Hematopoietic multipotent progenitor cell treated with erythropoietin and hydrocortisone succinate and interleukin-3 and kit ligand, for 4 days (in vitro differentiated cells): Measurements from ENCODE around the gene CRELD2.
A peak's percentile ranks its signal among the peaks of the same experiment; 100 is the strongest.

Source experiments
- DNase-seq: peaks from one replicate; pipeline ENCODE4 v3.0.0-alpha.2; 2015

The CRELD2 gene

DNA sequence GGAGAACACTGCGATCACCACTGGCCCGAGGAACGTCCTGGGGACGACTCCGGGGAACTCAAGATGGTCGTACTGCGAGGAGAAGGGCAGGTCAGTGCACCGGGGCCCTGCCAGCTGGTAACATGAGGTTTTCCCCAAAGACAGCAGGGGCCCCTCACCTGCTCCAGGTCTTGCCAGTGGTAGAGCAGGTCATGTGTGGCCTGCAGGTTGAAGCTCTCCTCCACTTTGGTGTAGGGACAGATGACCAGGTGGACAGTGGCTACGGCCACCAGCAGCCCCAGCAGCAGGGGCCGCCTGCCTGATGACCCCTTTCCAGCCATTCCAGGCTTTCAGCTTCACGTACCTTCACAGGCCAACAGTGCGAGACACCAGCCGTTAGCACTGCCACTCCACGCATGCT, 5.0 kb upstream of the CRELD2 start:
- no peak for DNase-seq

DNA sequence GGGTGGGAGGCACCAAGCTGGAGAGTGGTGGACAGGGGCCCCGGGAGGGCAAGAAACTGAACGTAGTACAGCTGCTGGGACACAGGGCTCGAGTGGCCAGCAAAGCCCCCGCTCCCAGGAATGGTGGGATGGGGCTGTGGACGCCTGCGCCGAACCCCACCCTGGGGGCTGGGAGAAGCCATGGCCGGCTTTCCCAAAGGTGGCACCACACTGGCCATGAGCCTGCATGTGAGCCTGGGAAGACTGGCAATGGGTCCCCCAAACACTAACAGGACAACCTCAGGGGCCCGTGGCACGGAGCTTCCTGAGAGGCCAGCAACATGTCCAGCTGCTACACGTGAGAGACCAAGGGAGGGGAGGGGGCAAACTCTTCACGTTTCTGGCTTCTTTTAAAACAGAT, 4.2 kb upstream of the CRELD2 start:
- DNase-seq, result no peak

DNA sequence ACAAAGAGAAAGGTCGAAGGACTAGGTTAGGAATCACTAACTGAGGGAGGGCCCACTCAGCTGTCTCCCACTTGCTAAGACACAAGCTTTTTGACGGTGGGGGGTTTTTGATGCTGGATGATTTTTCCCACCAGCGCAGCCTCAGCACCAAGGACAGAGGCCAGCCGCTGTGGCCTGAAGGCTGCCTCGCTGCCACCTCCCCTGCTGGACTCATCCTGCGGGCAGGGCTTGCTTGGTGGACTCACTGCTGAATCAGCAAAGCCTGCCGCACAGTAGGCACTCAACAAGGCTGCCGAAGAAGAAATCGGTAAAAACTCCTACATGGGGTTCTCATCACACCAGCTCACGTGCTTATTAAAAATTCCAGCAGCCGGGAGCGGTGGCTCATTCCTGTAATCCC, 2.8 kb upstream of the CRELD2 start:
- DNase-seq, result no peak

DNA sequence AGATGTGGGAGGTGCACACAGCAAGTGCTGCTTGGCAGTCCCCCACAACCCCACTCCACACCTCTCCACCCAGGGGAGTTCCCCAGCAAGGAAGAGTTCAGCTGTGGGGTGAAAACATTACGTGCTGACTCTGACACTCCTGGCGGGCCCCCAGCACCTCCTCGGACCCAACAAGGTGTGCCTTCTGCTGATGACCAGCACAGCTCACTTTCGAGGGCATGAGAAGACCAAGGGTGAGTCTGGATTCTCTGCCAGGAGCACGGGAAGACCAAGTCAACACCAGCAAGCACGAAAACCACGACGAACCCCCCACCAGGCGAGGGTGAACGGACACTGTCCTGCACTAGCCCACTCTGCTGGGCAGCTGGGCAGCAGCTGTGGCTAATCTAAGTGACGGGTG, 1.6 kb upstream of the CRELD2 start:
- no peak for DNase-seq

DNA sequence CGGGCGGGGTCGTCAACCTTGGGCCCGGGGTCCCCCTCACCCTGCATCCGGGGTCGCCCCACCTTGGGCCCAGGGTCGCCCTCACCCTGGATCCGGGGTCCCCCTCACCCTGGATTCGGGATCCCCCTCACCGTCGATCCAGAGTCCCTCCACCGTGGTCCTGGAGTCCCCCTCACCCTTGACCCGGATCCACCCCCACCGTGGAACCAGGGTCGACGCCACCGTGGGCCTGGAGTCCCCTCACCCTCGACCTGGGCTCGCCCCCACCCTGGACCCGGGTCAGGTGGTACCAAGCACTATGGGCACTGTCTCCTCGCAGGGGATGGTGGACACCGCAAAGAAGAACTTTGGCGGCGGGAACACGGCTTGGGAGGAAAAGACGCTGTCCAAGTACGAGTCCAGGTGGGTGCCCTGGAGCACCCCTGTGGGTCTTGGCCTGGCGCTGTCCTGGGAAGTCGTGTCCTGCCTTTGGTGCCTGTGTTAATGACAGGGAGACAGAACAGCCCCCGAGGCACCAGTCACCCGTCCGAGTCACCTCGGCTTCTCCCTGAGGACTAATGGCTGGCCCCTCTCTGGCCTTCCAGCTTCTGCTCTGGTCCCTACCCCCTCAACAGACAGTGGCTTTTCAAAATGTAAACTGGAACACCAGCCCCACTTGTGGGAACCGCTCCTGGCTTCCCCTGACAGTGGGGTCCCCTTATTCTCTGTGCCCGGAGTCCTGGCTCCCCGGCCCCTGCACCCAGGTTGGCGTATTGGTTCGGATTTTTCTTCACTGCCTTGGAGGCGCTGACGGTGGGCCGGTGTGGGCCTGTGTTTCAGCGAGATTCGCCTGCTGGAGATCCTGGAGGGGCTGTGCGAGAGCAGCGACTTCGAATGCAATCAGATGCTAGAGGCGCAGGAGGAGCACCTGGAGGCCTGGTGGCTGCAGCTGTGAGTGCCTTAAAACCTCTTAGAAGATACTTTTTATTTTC, 762 bp downstream of the CRELD2 start:
- no peak for DNase-seq

DNA sequence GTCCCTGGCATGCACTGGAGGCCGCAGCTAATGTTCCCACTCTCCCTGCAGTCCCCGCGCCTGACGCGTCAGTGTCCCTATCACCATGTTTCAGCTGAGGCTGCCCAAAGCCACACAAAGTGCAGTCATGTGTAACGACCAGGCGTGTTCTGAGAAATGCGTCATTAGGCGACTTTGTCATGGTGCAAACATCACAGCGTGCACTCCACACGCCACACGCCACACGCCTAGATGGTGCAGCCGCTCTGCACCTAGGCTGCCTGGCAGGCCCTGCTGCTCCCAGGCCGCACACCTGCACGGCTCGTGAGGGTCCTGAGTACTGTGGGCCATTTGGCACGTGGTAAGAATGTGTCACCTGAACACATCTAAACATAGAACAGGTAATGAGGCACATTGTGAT, 2.4 kb downstream of the CRELD2 start:
- DNase-seq, result no peak

DNA sequence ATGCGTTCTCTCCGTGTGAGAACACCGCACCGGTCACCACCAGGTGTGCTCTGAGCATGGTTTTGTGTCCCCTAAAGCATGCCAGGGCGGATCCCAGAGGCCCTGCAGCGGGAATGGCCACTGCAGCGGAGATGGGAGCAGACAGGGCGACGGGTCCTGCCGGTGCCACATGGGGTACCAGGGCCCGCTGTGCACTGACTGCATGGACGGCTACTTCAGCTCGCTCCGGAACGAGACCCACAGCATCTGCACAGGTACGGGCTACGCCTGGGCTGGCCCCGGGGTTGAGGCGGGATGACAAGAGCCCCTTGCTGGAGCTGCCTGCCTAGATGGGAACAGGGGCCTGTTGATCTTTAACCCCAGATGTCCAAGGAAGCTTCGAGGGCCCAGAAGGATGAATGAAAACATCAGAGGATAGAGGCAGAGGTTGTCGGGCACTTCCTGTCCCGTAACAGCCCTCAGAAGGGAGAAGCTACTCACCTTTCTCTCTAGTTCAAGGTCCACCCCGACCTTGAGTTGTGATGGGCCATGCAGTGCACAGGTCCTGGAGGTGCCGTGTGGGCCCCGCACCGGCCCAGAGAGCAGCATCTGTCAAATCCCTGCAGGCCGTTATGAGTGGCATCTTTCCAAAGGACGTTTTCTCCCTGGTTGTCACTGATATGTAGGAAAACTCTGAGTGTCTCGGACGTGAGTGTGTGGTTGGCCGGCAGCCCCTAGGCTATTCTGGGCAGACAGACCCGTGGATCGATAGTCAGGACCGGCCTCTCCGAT, 3.3 kb downstream of the CRELD2 start:
- no peak for DNase-seq

DNA sequence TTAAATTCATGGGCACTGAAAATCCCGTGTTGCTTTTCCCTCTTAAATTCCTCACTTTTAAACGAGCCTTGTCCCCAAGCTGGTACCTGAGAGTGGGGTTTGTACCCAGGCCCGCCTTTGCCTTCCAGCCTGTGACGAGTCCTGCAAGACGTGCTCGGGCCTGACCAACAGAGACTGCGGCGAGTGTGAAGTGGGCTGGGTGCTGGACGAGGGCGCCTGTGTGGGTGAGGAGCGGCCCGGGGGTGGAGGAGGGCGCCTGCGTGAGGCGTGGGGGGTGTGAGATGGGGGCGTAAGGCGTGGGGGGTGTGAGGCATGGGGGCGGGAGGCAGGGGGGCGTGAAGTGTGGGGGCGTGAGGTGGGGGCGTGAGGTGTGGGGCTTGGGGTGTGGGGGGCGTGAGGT, 4.0 kb downstream of the CRELD2 start:
- no peak for DNase-seq

DNA sequence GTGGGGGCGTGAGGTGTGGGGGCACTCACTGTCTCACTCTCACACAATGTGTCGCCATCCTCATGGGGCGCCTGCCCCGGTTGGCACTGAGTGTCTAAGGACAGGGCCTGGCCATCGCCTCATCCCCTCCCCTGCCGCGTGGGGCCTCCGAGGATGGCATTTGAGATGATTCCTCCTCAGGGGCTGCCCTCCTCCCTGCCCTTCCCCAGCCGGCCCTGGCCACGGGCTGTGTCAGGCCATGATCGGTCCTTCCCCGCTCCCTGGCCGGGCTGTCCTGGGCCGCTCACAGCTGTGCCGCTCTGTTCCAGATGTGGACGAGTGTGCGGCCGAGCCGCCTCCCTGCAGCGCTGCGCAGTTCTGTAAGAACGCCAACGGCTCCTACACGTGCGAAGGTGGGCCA, 4.5 kb downstream of the CRELD2 start:
- no peak for DNase-seq

DNA sequence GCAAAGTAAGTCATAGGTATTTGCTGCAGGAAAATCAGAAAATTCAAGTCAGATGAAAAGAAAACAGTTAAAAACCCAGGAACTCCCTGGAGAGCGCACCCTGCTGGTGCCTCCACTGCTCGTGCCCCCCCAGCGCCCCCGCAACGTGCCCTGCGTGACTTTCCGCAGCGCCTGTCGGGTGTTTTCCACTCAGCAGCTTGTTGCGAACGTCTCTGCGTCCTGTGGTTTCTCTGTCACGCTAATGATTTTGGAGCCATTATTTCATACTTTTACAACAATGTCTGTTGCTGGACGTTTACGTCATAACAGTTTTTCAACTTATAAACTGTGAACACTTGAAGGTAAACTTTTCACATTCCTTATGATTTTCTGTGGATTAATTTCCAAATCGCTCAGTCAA, 5.0 kb downstream of the CRELD2 start:
- DNase-seq, result peak; percentile 54

DNA sequence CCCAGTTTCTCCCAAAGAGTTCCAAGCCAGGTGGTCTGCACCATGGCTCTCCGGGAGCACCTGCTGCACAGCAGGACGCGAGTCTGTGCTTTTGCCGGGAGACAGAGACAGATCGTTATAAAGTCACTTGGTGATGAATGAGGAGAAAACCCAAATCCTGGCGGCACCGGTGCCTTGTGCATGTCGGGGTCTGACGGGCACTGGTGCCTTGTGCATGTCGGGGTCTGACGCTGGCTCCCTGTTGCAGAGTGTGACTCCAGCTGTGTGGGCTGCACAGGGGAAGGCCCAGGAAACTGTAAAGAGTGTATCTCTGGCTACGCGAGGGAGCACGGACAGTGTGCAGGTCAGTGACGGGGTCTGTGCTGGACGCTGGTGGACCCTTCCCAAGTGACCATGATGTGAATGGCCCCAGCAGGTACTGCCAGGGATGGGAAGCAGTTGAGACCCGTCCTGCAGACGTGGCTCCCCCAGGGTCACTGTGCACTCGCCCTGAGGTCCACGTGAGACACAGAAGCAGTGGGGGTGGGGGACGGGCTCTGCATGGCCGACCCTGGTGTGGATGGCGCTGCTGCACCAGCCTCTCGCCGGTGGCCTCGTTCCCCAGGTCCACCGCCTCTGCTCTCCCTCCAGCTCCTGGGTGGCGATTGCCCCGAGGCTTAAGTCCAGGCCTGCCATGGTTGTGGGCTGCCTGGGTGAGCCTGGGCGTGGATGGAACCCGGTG, 5.8 kb downstream of the CRELD2 start:
- DNase-seq, result no peak

DNA sequence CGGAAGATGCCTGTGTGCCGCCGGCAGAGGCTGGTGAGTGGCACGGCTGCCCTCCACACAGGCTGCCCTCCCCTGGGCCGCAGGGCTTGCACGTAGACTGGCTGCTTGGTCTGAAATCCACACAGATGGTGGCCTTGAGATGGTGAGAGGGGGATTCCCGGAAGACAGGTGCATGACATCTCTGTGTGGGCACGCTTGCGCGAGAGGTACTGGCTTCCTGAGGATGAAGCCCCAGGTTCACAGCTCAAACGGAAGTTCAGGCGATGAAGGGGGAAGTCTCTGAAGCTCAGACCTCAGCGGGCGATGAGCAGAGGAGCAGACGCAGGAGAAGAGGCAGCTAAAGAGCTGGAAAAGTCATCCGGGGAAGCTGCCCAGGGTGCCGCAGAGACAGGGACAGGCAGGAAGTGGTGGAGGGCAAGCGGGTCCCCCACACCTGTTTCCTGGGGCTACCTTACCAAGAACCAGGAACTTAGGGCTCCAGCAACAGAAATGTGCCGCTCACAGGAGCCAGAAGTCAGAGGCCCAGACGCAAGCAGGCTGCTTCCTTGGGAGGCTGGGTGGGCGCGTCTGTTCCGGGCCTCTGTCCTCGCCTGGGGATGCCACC, 7.2 kb downstream of the CRELD2 start:
- DNase-seq, result peak; percentile 55

DNA sequence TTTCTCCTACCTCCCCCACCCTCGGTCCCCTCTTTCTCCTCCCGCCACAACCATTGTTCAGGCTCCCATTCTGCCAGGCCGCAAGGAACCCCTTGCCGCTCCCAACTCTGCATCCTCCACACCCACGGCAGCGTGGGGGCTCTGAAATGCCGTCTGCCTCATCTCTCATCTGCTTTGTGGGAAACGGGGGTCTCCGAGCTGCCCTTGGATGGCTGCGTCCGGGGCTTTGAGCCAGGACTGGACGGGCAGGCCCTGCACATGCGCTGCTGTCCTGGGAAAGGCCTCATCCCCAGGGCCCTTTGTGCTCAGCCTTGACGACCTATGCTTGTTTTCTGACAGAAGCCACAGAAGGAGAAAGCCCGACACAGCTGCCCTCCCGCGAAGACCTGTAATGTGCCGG, 8.5 kb downstream of the CRELD2 start:
- DNase-seq, result no peak

DNA sequence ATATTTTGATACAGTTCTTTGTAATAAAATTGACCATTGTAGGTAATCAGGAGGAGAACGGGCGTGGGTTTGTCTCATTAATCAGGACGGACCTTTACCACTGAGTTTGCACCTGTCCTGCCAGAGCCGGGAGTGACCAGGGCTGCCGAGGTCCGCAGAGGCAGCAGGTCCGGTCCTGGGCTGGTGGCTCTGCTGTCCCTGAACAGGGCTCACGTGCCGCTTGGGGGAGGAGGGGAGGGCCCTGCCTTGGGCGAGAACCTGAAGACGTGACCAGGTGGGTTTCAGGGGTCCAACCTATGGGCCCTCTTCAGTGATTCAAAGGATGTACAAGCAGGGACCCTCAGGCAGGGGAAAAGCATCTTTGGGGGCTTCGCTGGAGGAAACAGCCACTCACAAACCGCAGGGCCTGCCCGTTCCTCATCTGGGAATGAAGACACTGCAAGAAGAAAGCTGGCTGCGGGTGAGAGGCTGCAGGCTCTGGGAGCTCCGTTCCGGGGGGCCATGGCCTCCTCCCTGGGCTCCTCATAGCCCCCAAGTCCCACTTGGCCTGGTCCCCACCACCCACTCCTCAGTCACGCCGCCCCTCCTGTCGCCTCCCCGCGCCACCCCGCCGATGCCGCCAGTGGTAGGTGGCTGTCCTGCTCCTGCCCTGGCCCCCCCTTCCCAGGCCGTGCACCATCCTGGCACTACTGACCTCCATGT, 9.2 kb downstream of the CRELD2 start:
- DNase-seq, result no peak

DNA sequence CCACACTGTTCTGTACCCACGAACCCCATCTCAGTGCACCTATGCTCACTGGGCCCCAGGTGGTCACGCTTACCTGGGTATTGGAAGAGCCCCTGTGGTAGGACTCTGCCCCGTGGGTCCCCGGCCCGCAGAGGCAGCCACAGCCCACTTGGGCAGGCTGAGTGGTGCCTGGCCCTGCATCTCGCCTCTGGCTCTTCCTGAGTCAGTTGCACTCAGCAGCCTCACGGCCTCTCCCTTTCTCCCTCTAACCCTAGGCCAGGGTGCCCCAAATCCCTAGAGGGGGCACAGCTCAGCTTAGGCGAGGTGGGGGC, 9.7 kb downstream of the CRELD2 start:
- DNase-seq, result no peak

DNA sequence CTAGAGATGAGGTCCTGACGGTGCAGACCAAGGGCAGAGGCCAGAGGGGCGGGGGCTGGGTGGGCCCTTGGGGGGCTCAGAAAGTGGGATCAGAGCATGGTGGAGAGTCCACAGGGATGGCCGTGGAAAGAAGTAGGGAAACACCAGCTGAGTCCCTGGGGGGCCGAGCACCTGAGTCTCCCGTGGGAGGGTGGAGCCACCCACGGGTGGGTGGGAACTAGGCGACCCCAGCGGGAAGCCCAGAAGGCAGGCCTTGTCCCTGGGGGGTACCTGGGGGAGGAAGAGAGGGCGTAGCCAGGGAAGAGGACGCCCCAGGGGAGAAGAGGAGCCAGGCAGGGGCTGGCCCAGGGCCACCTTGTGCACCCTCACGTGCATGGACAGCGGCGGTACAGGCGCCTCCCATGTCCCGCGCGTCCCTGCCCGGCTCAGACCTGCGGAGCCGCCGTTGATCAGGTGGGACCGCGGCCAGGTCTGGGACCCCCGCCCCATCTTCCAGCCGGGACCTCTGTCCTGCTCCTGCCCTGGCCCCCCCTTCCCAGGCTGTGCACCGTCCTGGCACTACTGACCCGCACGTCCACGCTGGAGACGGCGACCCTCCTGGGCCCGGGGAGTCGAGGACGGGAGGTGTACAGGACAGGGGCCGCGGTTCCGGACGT, 10.2 kb downstream of the CRELD2 start:
- DNase-seq, result no peak

DNA sequence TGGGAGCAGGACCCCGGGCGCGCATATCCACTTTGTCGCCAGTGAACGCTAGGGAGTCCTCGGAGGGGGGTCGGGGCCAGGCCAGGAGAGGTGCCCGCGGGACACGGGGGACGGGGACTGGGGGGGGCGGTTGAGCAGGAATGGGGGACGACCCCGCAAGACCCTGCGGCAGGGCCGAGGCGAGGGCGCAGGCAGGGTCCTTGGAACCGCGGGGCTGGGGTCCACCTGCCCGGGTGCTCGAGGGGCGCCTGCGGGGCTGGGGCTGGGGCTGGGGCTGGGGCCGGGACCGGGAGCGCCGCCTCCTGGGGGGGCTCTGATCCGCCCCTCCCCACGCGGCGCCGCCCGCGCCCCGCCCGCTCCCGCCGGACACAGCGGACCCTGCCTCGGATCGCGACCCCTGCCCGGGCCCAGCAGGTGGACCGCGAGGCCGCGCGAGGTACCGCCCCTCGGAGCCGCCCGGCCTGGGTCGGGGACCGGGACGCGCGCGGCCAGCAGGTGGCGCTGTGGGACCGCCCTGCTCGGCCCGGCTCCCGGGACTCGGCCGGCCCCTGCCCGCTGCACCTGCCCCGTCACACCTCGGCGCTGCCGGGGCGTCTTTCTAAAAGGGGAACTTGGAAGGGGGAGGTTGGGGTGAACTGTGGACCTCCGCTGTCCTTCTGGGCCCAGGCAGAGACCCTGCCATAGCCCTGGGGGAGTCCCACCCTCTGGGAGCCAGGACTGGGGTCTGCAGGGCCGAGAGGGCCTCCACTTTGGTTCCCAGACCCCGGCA, 11.0 kb downstream of the CRELD2 start:
- DNase-seq, result peak; percentile 69

DNA sequence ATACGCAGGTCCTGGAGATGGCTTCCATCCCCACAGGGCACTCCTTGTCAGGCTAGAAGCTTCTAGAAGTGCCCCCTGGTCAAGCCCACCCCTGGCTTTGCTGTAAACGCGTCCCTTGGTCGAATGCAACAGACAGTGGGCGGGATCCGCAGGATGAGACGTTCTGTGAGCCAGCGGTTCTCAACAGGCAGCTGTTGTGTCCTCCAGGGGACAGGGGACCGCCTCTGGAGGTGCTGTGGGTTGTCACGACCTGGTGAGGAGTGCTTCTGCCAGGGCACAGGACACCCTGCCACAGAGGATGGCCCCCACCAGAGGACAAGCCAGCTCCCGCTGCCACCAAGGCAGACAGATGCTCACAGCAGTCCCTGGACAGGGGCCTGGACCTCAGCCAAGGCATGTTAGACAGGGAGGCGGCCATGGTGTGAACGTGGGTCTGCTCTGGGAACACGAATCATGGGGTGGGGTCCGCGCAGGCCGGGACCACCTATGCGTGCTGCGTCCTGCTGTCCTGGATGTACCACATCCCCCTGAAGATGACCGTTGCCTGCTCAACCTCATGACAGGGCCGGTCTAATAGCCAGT, 11.7 kb downstream of the CRELD2 start:
- no peak for DNase-seq

DNA sequence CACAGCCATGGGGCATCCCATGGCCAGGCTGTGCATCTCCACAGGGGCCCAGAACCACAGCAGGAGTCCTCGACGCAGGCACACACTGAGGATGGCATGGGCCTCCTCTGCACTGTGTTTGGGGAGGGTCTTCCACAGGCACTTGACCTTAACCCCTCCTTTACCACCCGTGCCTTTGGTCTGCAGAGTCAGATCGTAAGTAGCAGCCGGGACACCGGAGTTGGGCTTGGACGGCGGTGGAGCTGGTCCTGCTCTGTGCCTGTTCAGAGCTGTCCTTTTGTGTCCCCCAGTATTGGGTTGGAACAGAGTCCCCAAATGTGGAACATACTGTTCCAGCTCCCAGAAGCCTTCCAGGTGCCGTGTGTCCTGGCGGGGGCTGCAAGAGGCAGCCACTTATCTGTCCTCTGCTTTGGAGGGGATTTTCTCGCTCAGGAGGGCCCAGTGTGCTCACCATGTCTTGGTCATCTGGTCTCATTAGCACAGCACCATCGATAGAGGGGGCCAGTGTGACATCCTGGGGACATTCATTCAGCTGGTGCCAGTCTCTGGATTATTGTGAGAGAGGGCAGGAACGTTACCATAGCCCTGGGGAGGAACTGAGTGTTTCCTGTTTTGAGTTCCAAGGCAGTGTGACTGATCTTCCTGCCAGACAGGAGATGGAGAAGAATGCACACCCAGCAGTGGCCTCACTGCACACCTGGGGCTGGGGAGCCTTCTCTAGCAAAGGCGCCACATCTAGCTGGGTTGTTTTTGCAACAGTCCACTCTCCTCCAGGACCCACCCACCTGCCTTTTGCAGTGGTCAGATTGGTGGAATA, 12.4 kb downstream of the CRELD2 start:
- peak; percentile 93 for DNase-seq
